Measurements from ENCODE around the gene IL1RAPL1. TPM values are rescaled to one million over a fixed set of nuclear protein-coding genes. Genes with fewer than 3 reads are reported as not detected.

The IL1RAPL1 gene
- polyA plus RNA-seq, 2 of the 4 experiments (the other 2 are of a cell fraction): not detected

GRCh38 chrX:29662759-29663503 is 1075.7 kb downstream of the IL1RAPL1 start (continued):
- TF ChIP-seq E2F6 (IDR thresholded peaks at IDR 0.05; ENCODE audit: borderline replicate concordance, low read depth) (no peak), HEYL (CRISPR knock-in tag; IDR thresholded peaks at IDR 0.05) (no peak), CBX2 (IDR thresholded peaks at IDR 0.05; ENCODE audit: borderline replicate concordance, low read depth) (no peak), POLR2A (IDR thresholded peaks at IDR 0.05; ENCODE audit: low read length) (no peak), NPAS2 (CRISPR knock-in tag; IDR thresholded peaks at IDR 0.05; ENCODE audit: borderline replicate concordance) (no peak), SREBF2 (IDR thresholded peaks at IDR 0.05) (no peak), MAX (IDR thresholded peaks at IDR 0.05) (peak; percentile 67), USF2 (IDR thresholded peaks at IDR 0.05) (no peak), JUNB (IDR thresholded peaks at IDR 0.05) (peak; percentile 99), MAFK (IDR thresholded peaks at IDR 0.05; ENCODE audit: partially characterized antibody) (peak; percentile 90), POLR2AphosphoS2 (conservative IDR thresholded peaks at IDR 0.05; ENCODE audit: low read length) (no peak), NR3C1 (IDR thresholded peaks at IDR 0.05) (no peak), PBX3 (IDR thresholded peaks at IDR 0.05) (peak; percentile 45; the same call in 1 of the 2 replicates), MYC (IDR thresholded peaks at IDR 0.05; ENCODE audit: borderline replicate concordance, low read length) (no peak), FOSL2 (IDR thresholded peaks at IDR 0.05) (peak; percentile 97), FOSL2 (CRISPR knock-in tag; IDR thresholded peaks at IDR 0.05) (peak; percentile 97), CBX8 (IDR thresholded peaks at IDR 0.05) (no peak), JUN (IDR thresholded peaks at IDR 0.05) (peak; percentile 86 to 91), SMC3 (IDR thresholded peaks at IDR 0.05) (peak; percentile 44; the same call in 2 of the 3 replicates), MAZ (IDR thresholded peaks at IDR 0.05; ENCODE audit: borderline replicate concordance, low read depth, low read length) (no peak), KDM5A (IDR thresholded peaks at IDR 0.05) (no peak), EHMT2 (IDR thresholded peaks at IDR 0.05; ENCODE audit: low read depth) (no peak), RFX5 (IDR thresholded peaks at IDR 0.05) (no peak), CHD2 (IDR thresholded peaks at IDR 0.05; ENCODE audit: low read length, partially characterized antibody) (no peak), ELK1 (IDR thresholded peaks at IDR 0.05; ENCODE audit: low read depth, low read length) (no peak), EP300 (IDR thresholded peaks at IDR 0.05) (peak; percentile 76 to 89; a peak in 4 of 5 replicates), CTCF (IDR thresholded peaks at IDR 0.05) (no peak), TP53 (CRISPR knock-in tag; IDR thresholded peaks at IDR 0.05) (no peak), ZSCAN20 (CRISPR knock-in tag; IDR thresholded peaks at IDR 0.05) (no peak), RCOR1 (IDR thresholded peaks at IDR 0.05; ENCODE audit: low read depth, low read length) (no peak), CHD4 (IDR thresholded peaks at IDR 0.05; ENCODE audit: borderline replicate concordance) (no peak), HOXB5 (CRISPR knock-in tag; IDR thresholded peaks at IDR 0.05) (no peak), TFCP2L1 (CRISPR knock-in tag; IDR thresholded peaks at IDR 0.05) (no peak), FOXS1 (CRISPR knock-in tag; IDR thresholded peaks at IDR 0.05) (peak; percentile 67; the same call in 1 of the 2 replicates)
